Lower lobe of right lung (tissue), 2 donors: ENCODE results near the gene ABO. TPM values are rescaled to one million over a fixed set of nuclear protein-coding genes. Genes with fewer than 3 reads are reported as not detected.
"Not testable (repeated sequence)": the region's sequence is repeated elsewhere in the genome, so short reads cannot be mapped to it uniquely, and the experiment has no call there.

Source experiments
- ATAC-seq, 2 donors: fragments of 200-7000 bp; cut with Tn5 transposase; one replicate each; pipeline ENCODE4 v1.9.1; 2020 to 2022; ENCODE audit warnings: mild to moderate bottlenecking in 2 of 2, moderate library complexity in 2 of 2
- DNase-seq: peaks from one replicate; pipeline ENCODE4 v3.0.0-alpha.2; 2020
- H3K27ac ChIP-seq: fragments of 200-600 bp; one replicate; pipeline ENCODE4 v1.8.0; 2022
- H3K27me3 ChIP-seq: fragments of 200-600 bp; one replicate; pipeline ENCODE4 v1.8.0; 2022; ENCODE audit warnings: low read depth
- H3K36me3 ChIP-seq: fragments of 200-600 bp; one replicate; pipeline ENCODE4 v1.8.0; 2022; ENCODE audit warnings: mild to moderate bottlenecking
- H3K4me1 ChIP-seq: fragments of 200-600 bp; one replicate; pipeline ENCODE4 v1.8.0; 2022
- H3K4me3 ChIP-seq: fragments of 200-600 bp; one replicate; pipeline ENCODE4 v1.8.0; 2022; ENCODE audit warnings: mild to moderate bottlenecking
- H3K9me3 ChIP-seq: fragments of 200-600 bp; one replicate; pipeline ENCODE4 v1.8.0; 2022
- CTCF ChIP-seq: fragments of 200-600 bp; IDR thresholded peaks from one replicate; pipeline ENCODE4 v1.8.0; 2022; ENCODE audit warnings: antibody characterized with exemption, mild to moderate bottlenecking
- intact Hi-C: fragments of 100-400 bp; cut with DNase I; formaldehyde crosslinking; loops from one replicate; pipeline ENCODE4 v1.11.0; 2022
- total RNA-seq: library from RNA; stranded (reverse); fragmentation: NEBNext Ultra II Directional; extraction: Animal tissue kit (Norgen Biotek cat#: 25700); gene quantifications from one replicate; pipeline ENCODE4 v1.2.1, GENCODE V29; 2021
- donor health status: DM: no; HTN: yes; CAD: no; lungs with severe emphysema.

The ABO gene
- total RNA-seq, 1 donor from 2014 or later, result 25.0 TPM

GRCh38 chr9:133320421-133320881 lies 45.5 kb upstream of the ABO start:
- Histone ChIP-seq H3K27me3 (no peaks in the 10 kb centered on the region), H3K9me3 (no peaks in the 10 kb centered on the region), H3K4me3 (no peak overlapping the region), H3K36me3 (no peaks in the 10 kb centered on the region), H3K27ac (no peak overlapping the region), H3K4me1 (no peaks in the 10 kb centered on the region)
- intact Hi-C loops, result no loop called here
- ATAC-seq, result no peak
- TF ChIP-seq CTCF, result no peak
- no peak for DNase-seq

- H3K27ac ChIP-seq, H3K4me3 ChIP-seq, H3K36me3 ChIP-seq, DNase-seq, ATAC-seq, H3K9me3 ChIP-seq, H3K27me3 ChIP-seq, H3K4me1 ChIP-seq, intact Hi-C loops: not testable (repeated sequence)
Measured at GRCh38 chr9:133317551-133317950, 42.5 kb upstream of the ABO start.

- Histone ChIP-seq H3K4me1 (no peaks in the 10 kb centered on the region), H3K27ac (no peak overlapping the region), H3K27me3 (no peaks in the 10 kb centered on the region), H3K9me3 (no peaks in the 10 kb centered on the region), H3K36me3 (no peaks in the 10 kb centered on the region), H3K4me3 (no peak overlapping the region)
- TF ChIP-seq CTCF, result no peak
- DNase-seq (no peak), ATAC-seq (no peak)
- intact Hi-C loops, result no loop called here
Measured at GRCh38 chr9:133315997-133316396, 41.0 kb upstream of the ABO start.

DNA sequence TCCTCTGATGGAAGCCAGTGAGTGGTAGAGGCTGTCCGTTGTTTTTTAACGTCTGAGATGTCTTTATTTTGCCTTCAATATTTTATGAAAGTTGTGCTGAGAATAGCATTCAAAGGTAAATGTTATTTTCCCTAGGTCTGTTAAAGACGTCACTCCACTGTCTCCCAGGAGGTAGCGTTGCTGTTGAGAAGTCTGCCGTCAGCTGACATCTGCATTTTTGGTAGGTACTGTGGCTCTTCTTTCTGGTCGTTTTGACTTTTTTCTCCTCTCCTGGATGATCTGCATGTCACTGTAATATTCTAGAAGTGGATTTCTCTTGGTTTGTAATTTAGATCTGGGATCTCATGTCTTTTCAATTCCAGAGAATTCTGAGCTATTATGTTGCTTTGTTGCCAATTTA lies 34.6 kb upstream of the ABO start:
- TF ChIP-seq CTCF, result no peak
- Histone ChIP-seq H3K4me3 (no peak overlapping the region), H3K36me3 (no peaks in the 10 kb centered on the region), H3K9me3 (no peaks in the 10 kb centered on the region), H3K4me1 (no peaks in the 10 kb centered on the region), H3K27me3 (no peaks in the 10 kb centered on the region), H3K27ac (no peak overlapping the region)
- DNase-seq (no peak), ATAC-seq (no peak)
- intact Hi-C loops, result no loop called here

DNA sequence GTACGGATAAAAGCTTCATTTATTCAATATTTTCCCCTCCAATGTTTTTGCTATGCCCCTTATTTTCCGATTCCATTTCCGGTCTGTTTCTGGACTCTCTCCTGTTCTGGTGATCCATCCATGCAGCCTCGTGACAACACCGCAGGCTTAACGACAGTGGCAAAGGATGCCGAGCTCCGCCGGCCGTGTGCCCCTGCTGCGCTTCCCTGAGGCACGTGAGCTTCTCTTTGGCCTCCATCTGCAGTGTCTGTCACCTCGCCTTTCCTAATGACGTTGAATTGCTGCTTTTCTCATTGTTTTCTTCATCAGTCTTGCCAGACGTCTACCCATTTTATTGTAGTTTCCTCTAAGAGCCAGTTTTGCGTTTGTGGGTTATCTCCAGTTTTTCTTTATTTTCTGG lies 32.3 kb upstream of the ABO start:
- intact Hi-C loops, result no loop called here
- TF ChIP-seq CTCF, result no peak
- no peaks in the 10 kb centered on the region for H3K36me3 ChIP-seq

DNA sequence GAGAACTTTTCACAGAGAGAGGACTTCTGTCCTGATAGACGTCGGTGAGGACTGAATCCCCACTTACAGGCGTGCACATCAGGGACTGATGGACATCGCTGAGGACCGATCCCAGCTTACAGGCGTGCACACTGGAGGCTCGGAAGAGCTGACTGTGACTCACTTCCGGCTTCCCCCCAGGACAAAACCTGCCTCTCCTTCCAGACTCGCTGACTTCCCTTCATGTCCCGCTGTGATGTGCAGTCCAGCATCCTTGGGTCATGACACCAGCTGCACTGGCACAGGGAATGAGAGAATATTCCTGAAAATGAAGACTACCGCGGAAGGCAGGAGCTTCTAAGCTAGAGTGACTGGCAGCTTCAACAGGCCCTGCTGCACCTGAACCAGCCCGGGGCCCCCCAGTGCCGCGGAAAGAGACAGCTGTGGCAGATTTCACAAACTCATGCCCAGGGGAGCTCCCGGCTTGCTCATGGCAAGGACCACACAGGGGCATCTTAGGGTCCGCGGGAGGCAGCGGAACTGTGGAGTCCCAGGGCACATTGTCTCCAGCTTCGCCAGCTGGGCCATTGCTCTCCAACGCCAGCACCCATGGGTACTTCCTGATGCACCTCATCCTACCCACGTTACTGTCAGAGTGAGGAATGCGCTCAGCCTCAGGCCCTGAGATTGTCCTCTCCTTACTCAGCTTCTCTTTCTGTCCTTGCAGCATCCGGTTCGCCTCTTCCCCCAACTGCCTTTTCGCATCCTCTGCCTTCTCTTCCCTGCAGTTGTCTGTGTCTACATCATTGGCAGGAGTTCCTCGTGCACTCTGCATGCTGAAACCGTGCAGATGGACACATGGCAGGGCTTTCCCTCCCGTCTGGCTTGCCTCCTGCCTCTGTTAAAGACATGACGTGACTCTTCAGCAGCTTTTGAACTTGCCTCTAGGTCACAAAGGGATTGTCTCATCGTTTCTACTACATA lies 31.5 kb upstream of the ABO start:
- ATAC-seq (no peak), DNase-seq (no peak)
- intact Hi-C loops, result no loop called here
- H3K36me3 ChIP-seq, result no peaks in the 10 kb centered on the region
- no peak for TF ChIP-seq CTCF
- H3K4me3 ChIP-seq, result no peak overlapping the region
- H3K27ac ChIP-seq, result no peak overlapping the region
- H3K27me3 ChIP-seq, result no peaks in the 10 kb centered on the region
- H3K9me3 ChIP-seq, result no peaks in the 10 kb centered on the region
- H3K4me1 ChIP-seq, result no peaks in the 10 kb centered on the region

More for the DNA sequence above, 32.3 kb upstream of the ABO start:
- H3K4me3 ChIP-seq, result no peak overlapping the region
- no peaks in the 10 kb centered on the region for H3K27me3 ChIP-seq
- H3K27ac ChIP-seq, result no peak overlapping the region
- DNase-seq (no peak), ATAC-seq (no peak)
- no peaks in the 10 kb centered on the region for H3K9me3 ChIP-seq
- H3K4me1 ChIP-seq, result no peaks in the 10 kb centered on the region
